HFF-Myc (cell line): ENCODE results near the gene ALDH2.
"Not testable (repeated sequence)": the region's sequence is repeated elsewhere in the genome, so short reads cannot be mapped to it uniquely, and the experiment has no call there.

ENCODE experiments used
- DNase-seq: peaks from one replicate; pipeline ENCODE4 v3.0.0-alpha.2; 2011; ENCODE audit warnings: low read depth; ENCODE audit errors: extremely low read depth
- H3K4me3 ChIP-seq: replicated peaks from 2 replicates; pipeline ENCODE4 v1.5.1; 2011; ENCODE audit warnings: low read depth, mild to moderate bottlenecking, control low read depth, low read length
- CTCF ChIP-seq: IDR thresholded peaks from 2 replicates; pipeline ENCODE4 v1.5.1; 2012; ENCODE audit warnings: mild to moderate bottlenecking, low read depth, low read length, control low read depth; ENCODE audit errors: missing control alignments

The ALDH2 gene

GRCh38 chr12:111812881-111813741 lies 46.4 kb downstream of the ALDH2 start:
- TF ChIP-seq CTCF: peak; percentile 71
- DNase-seq: peak; percentile 67
- no peak overlapping the region for H3K4me3 ChIP-seq

- H3K4me3 ChIP-seq: no peak overlapping the region
- DNase-seq: no peak
- TF ChIP-seq CTCF: no peak
Observed at GRCh38 chr12:111816065-111816615, 49.4 kb downstream of the ALDH2 start.

- H3K4me3 ChIP-seq, DNase-seq: not testable (repeated sequence)
Observed at GRCh38 chr12:111816898-111817297, 50.2 kb downstream of the ALDH2 start.

GRCh38 chr12:111818340-111818739 lies 51.6 kb downstream of the ALDH2 start:
- TF ChIP-seq CTCF: no peak
- DNase-seq: no peak
- H3K4me3 ChIP-seq: no peak overlapping the region

- TF ChIP-seq CTCF: no peak
- H3K4me3 ChIP-seq: no peak overlapping the region
- DNase-seq: no peak
Observed at GRCh38 chr12:111819191-111820158, 52.7 kb downstream of the ALDH2 start.

GRCh38 chr12:111820828-111821227 lies 54.1 kb downstream of the ALDH2 start:
- H3K4me3 ChIP-seq, DNase-seq: not testable (repeated sequence)

- H3K4me3 ChIP-seq: no peak overlapping the region
- no peak for DNase-seq
- no peak for TF ChIP-seq CTCF
Observed at GRCh38 chr12:111822886-111823285, 56.2 kb downstream of the ALDH2 start.
